GM12891 (cell line): ENCODE data around the gene SERBP1.
"Not testable (repeated sequence)": the region's sequence is repeated elsewhere in the genome, so short reads cannot be mapped to it uniquely, and the experiment has no call there.

Experiments
- DNase-seq: peaks from one replicate; pipeline ENCODE4 v3.0.0; 2011; ENCODE audit warnings: low spot score; ENCODE audit not compliant: insufficient read length
- FAIRE-seq: peaks from 2 replicates; lab custom pipeline; 2011; peaks lifted over from hg19 to GRCh38; lab: Jason Lieb, UNC
- PAX5 ChIP-seq: IDR thresholded peaks from 2 replicates; pipeline ENCODE4 v1.6.1; 2011; ENCODE audit warnings: low read length, moderate library complexity, mild to moderate bottlenecking; ENCODE audit not compliant: insufficient read depth, severe bottlenecking
- POLR2A ChIP-seq: IDR thresholded peaks from 2 replicates; pipeline ENCODE4 v1.6.1; 2011; ENCODE audit warnings: low read depth, low read length, control low read depth
- POLR2AphosphoS5 ChIP-seq: IDR thresholded peaks from 2 replicates; pipeline ENCODE4 v1.6.1; 2011; ENCODE audit warnings: low read depth, low read length, control low read depth
- POU2F2 ChIP-seq: IDR thresholded peaks from 2 replicates; pipeline ENCODE4 v1.6.1; 2011; ENCODE audit warnings: low read depth, mild to moderate bottlenecking, control low read depth, low read length, moderate library complexity
- SPI1 ChIP-seq: IDR thresholded peaks from 2 replicates; pipeline ENCODE4 v1.6.1; 2011; ENCODE audit warnings: low read depth, low read length, control low read depth
- TAF1 ChIP-seq: IDR thresholded peaks from 2 replicates; pipeline ENCODE4 v1.6.1; 2011; ENCODE audit warnings: low read depth, low read length, control low read depth

SERBP1 gene

DNA sequence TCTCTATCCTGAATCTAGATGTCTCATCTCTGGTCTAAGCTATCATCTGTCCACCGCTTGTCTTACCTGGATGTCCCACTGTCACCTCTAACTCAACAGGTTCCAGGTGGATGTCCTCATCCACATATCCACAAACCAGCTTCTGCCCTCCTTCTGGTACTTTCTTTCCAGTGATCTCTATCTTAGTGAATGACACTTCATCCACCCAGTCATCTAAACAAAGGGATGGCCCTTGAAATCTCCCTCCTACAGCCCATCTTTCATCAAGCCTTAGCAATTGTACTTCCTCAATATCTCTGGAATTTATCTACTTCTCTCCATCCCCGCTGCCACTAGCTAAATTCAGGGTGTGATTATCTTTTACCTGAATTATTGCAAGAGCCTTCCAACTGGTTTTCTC is 33.9 kb upstream of the SERBP1 start:
- DNase-seq (no peak), FAIRE-seq (no peak)
- no peak for TF ChIP-seq SPI1
- no peak for TF ChIP-seq POU2F2

DNA sequence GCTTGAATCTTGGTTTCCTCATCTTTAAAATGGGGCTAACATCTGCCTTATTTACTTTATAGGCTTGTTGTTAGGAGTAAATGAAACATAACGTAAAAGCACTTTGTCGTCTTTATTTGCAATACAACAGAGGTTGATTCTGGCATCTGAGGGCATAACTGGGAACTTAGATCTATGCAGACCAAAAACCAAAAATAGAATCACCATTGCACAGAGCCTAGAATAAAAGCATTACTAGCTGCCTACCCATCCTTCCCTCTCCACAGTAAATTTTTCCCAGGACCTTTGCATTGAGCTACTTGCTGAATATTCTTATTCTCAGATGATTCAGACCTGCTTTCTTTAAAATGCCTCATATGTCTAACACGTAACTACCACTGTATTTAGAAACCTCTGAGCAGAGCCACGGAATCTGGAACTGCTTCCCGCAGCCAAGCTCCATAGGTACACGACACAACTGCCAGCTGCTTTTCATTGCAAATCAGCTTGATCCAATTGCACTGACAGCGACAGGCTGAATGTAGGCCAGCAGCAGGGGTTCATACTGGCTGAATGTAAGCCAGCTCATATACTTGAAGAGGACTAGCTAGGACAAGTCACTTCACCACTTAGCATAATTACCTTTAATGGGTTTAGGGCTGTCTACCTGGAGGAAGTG is 33.2 kb upstream of the SERBP1 start:
- no peak for FAIRE-seq
- DNase-seq = no peak
- TF ChIP-seq SPI1 (no peak), POU2F2 (no peak)

DNA sequence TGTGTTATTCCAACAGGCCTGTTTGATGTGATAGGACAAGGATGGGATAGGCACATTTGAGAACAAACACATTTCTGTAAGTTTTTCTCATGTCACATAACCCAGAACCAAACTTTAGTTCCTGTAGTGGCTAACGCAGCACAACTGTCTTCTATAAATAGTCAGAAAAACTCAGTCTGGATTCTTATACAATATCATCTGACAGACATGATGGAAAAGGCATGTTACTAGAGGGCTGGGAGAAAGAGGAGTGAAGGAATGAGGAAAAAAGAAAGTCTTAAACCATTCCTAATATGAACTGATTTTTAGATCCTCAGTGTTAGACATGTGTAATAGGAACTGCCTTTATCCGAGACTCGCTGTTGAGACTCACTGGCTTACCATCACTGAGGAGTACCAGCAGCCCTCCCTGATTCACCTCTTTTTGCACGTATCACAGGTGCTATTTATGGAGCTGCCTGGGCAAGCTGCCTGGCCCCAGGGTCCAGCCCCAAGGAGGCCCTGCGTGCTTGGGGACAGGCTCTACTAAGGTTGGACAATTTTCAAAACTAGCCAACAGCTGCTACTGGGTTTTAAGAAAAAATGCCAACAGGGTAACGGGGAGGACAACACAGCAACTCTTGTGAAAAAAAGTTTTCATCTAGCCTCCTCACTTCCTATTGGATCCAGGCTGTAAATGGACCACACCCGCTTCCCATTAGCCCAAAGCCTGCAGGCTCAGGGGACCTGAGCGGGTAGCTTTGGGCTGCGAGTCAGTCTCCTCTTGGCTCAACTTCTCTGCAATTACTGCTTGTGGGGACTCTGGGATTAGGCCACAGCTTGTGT is 30.7 kb upstream of the SERBP1 start:
- DNase-seq (no peak), FAIRE-seq (no peak)
- no peak for TF ChIP-seq SPI1
- TF ChIP-seq PAX5 = no peak

DNA sequence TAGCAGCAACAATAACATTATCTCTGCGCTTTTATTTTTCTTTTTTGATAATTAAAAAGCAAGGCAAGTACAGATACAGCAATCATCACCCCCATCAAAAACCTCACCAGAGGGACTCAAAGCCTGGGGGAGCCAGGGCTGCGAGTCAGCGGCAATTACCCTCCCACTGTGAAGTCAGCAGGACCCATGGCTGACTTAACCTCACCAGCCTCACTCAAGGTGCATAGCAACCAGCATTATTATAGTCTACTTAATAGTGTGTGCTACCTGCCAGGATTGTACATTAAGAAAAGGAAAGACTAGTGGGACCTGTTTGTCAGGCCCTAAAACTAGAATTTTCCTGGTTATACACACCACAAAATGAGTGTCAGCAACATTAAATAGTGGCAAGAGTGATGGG is 28.9 kb upstream of the SERBP1 start:
- DNase-seq = no peak
- FAIRE-seq = no peak
- TF ChIP-seq TAF1 (no peak), SPI1 (no peak), POLR2AphosphoS5 (no peak), POLR2A (no peak), PAX5 (no peak), POU2F2 (no peak)

DNA sequence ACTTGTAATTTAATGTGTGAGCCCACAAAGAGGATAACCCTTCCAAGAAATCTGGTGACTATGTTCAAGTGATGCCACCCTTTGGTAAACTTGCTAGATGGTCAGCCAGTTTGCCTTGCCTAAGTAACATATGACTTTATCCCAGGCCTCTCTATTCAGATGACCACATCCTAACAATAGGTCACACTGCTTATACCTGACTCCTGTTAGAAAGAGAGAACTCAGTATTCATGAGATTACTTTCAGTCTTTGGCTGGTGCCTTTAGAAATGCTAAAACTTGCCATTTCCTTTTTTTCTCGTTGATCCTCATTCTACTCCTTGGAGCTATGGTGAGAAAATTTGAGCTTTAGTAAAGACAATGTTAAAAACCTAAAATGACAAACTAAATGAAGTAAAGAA is 28.5 kb upstream of the SERBP1 start:
- TF ChIP-seq PAX5 (no peak), POU2F2 (no peak), POLR2AphosphoS5 (no peak), POLR2A (no peak), SPI1 (no peak), TAF1 (no peak)
- FAIRE-seq = no peak

DNA sequence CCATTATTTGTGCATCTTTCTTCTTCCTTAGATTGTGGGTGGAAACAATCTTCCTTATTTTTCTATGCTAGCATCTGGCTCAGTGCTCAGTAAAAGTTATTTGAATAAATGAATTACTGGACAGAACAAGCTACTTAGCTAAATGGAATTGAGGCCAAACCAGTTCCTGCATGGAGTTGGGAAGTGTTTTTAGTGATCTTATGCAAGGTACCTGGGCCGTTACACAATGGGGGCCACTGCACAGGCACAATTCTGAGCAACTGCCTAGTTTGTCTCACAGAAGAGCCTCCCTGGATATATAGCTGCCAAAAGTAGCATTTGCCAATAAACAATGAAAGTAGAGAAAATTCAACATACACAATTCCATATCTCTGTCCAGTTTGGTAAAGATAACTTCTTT is 27.0 kb upstream of the SERBP1 start:
- TF ChIP-seq POU2F2 (no peak), POLR2AphosphoS5 (no peak), PAX5 (no peak), TAF1 (no peak), POLR2A (no peak), SPI1 (no peak)
- FAIRE-seq = no peak
- DNase-seq = no peak

More for the DNA sequence above, 28.5 kb upstream of the SERBP1 start:
- no peak for DNase-seq

DNA sequence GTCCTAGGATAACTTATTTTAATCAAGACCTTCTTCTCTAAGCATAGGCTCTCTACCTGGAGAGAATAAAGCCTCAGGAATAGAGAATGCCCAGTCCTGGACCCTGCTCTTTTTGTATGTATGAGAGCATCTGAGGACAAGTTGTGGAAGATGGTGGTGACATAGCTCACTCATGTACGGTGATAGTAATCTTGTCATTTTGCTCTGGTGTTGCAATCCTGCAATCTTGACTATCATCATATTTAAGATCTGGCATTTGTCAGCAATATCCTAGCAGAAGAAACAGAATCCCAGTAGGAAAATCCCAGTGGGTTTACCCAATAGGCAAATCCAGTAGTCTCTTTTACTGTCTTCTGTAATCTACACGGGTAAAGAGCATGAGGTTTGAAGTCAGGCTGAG is 21.6 kb upstream of the SERBP1 start:
- TF ChIP-seq PAX5 (no peak), POLR2AphosphoS5 (no peak), POU2F2 (no peak), SPI1 (no peak), POLR2A (no peak), TAF1 (no peak)
- FAIRE-seq (no peak), DNase-seq (no peak)

DNA sequence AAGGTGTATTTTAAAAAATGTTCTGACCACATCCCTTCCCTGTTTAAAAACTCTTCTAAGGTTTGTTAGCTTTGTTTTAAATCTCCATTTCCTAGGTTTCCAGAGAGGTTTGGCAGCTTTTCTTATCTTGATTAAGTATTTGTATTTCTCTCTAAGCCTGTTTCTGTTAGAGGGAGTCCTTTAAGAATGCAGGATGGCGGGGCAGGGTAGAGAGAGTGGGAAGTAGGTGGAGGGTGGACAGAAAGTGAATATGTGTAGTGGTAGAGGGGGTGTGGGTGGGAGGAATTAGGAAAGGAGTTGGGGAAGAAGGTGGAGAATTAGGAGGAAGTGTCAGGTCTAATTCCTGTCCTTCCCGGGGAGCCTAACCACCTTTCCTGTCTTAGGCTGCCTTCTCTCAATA is 21.2 kb upstream of the SERBP1 start:
- FAIRE-seq (no peak), DNase-seq (no peak)
- TF ChIP-seq TAF1 (no peak), POLR2AphosphoS5 (no peak), SPI1 (no peak), POU2F2 (no peak), POLR2A (no peak), PAX5 (no peak)

DNA sequence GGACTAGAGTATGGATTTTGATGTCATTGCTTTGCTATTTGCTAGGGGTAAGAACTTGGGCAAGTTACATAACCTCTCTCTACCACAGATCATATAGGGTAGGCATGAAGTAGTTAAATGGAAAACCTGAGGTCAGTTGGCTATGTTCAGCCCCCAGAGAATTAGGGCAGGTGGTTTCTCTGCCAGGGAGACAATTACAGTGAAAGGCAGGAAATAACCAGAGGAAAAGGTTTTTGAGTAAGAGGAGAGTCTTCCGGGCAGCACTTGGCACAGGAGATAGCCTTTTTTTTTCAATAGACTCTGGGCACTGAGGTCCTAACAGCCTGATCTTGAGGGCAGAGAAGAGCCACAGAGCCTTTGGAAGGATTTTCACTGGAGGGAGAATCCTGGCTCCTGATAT is 16.7 kb upstream of the SERBP1 start:
- DNase-seq (no peak), FAIRE-seq (no peak)
- TF ChIP-seq POLR2A (no peak), SPI1 (no peak), TAF1 (no peak), POU2F2 (no peak)

DNA sequence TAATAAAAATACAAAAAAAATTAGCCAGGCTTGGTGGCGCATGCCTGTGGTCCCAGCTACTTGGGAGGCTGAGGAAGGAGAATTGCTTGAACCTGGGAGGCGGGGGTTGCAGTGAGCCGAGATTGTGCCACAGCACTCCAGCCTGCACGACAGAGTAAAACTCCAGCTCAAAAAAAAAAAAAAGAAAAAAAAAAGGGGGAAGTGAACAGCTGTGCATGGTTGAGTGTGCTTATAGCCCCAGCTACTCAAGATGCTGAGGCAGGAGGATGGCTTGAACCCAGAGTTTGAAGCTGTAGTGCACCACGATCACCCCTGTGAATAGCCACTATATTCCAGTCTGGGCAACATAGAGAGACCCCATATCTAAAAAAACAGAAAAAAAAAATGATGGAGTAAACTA is 15.8 kb upstream of the SERBP1 start:
- not testable (repeated sequence) for DNase-seq, FAIRE-seq
- peak; percentile 50; the same call in 1 of the 2 replicates for TF ChIP-seq SPI1
